Ramos (cell line): ENCODE measurements around the gene ANKRD35.
"Not testable (repeated sequence)": the region's sequence is repeated elsewhere in the genome, so short reads cannot be mapped to it uniquely, and the experiment has no call there.

Experiments used
- in situ Hi-C: fragments of 300-500 bp; cut with MboI; formaldehyde crosslinking; loops from one replicate; pipeline ENCODE4 v1.14.3; 2022; ENCODE audit warnings: low sequenced_read_pairs; ENCODE audit not compliant: unreplicated experiment

Gene ANKRD35

GRCh38 chr1:145863282-145864018 is 22.2 kb downstream of the ANKRD35 start:
- in situ Hi-C loops: loop anchor here (5.0 kb wide), 1 partner anchor 34 kb away; no protein-coding TSS in a partner anchor

- in situ Hi-C loops: loop anchor here (5.0 kb wide), 1 partner anchor 38 kb away; no protein-coding TSS in a partner anchor
Measured at GRCh38 chr1:145859491-145860023, 26.1 kb downstream of the ANKRD35 start.

- in situ Hi-C loops: no loop called here
Measured at GRCh38 chr1:145858901-145859490, 26.7 kb downstream of the ANKRD35 start, which contains the start of gene PIAS3. PIAS3 (minus strand) TSS chr1:145859081; CDS start chr1:145858990, 91 bp downstream.

- in situ Hi-C loops: no loop called here
Measured at GRCh38 chr1:145858238-145858900, 27.3 kb downstream of the ANKRD35 start.

GRCh38 chr1:145857170-145857569 is 28.5 kb downstream of the ANKRD35 start:
- in situ Hi-C loops: no loop called here

- in situ Hi-C loops: no loop called here
Measured at GRCh38 chr1:145855426-145855948, 30.2 kb downstream of the ANKRD35 start.

GRCh38 chr1:145849356-145850160 is 36.1 kb downstream of the ANKRD35 start:
- in situ Hi-C loops: loop anchor here (5.0 kb wide), 1 partner anchor 168 kb away; no protein-coding TSS in a partner anchor

- in situ Hi-C loops: no loop called here
Measured at GRCh38 chr1:145847827-145848226, 37.8 kb downstream of the ANKRD35 start.

GRCh38 chr1:145846201-145846612 is 39.5 kb downstream of the ANKRD35 start:
- in situ Hi-C loops: no loop called here

GRCh38 chr1:145845514-145846161 is 40.0 kb downstream of the ANKRD35 start, which contains the start of gene NUDT17:
NUDT17 (plus strand) TSS chr1:145845630; CDS start chr1:145845641, 11 bp downstream.
- in situ Hi-C loops: no loop called here

GRCh38 chr1:145845144-145845513 is 40.5 kb downstream of the ANKRD35 start:
- in situ Hi-C loops: no loop called here

GRCh38 chr1:145843031-145843430 is 42.6 kb downstream of the ANKRD35 start:
- in situ Hi-C loops: no loop called here

- in situ Hi-C loops: no loop called here
Measured at GRCh38 chr1:145837656-145838055, 48.0 kb downstream of the ANKRD35 start.

- in situ Hi-C loops: not testable (repeated sequence)
Measured at GRCh38 chr1:145830810-145831209, 54.9 kb downstream of the ANKRD35 start.

GRCh38 chr1:145828367-145829026 is 57.2 kb downstream of the ANKRD35 start:
- in situ Hi-C loops: no loop called here

GRCh38 chr1:145827966-145828365 is 57.7 kb downstream of the ANKRD35 start:
- in situ Hi-C loops: no loop called here

- in situ Hi-C loops: no loop called here
Measured at GRCh38 chr1:145826030-145826429, 59.6 kb downstream of the ANKRD35 start.

GRCh38 chr1:145824499-145824842 is 61.2 kb downstream of the ANKRD35 start:
- in situ Hi-C loops: no loop called here
